ENCODE measurements around the gene ZDHHC14.

ZDHHC14 gene

DNA sequence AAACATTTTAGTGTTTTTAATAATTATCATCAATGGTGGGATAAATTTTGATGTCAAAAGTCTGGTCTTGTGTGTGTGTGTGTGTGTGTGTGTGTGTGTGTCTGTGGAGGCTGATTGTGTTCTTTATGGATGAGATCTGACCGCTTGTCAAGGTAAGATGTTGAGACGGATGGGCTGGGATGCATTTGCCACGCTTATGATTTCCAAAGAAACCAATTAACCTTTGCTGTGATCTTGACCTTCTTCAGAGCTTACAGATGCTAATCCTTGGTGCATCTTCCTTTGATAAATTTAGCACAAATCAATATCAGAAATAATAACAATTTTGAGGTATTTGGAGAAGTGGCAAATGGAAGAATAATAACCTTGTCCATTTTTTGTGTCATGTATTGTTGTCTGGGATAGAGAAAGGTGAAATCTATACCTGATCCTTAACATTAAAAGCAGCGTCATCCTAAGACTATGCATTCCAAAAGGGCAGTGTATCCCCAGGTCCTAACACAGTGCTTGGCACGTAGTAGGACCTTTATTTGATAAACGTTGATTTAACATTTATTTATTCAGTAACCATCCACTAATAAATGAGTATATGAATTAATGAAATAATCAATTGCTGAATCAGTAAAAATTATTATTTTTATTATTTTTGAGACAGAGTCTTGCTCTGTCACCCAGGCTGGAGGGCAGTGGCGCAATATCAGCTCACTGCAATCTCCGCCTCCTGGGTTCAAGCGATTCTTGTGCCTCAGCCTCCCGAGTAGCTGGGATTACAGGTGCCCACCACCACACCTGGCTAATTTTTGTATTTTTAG is 70.1 kb downstream of the ZDHHC14 start:
- no peak for ATAC-seq
- TF ChIP-seq TCF4 (CRISPR knock-in tag; IDR thresholded peaks at IDR 0.05; ENCODE audit: borderline replicate concordance) (no peak), BACH2 (CRISPR knock-in tag; IDR thresholded peaks at IDR 0.05; ENCODE audit: borderline replicate concordance) (no peak), PPARA (CRISPR knock-in tag; IDR thresholded peaks at IDR 0.05; ENCODE audit: borderline replicate concordance) (no peak), ESRRG (CRISPR knock-in tag; IDR thresholded peaks at IDR 0.05) (no peak), RARB (CRISPR knock-in tag; IDR thresholded peaks at IDR 0.05) (no peak), ZC3H10 (CRISPR knock-in tag; IDR thresholded peaks at IDR 0.05) (no peak), GLIS3 (CRISPR knock-in tag; IDR thresholded peaks at IDR 0.05) (no peak), OSR1 (CRISPR knock-in tag; IDR thresholded peaks at IDR 0.05) (no peak), ZNF70 (CRISPR knock-in tag; IDR thresholded peaks at IDR 0.05) (no peak), ARNTL (CRISPR knock-in tag; IDR thresholded peaks at IDR 0.05; ENCODE audit: borderline replicate concordance, low read depth) (no peak), SNAI2 (CRISPR knock-in tag; IDR thresholded peaks at IDR 0.05) (no peak), ZNF565 (CRISPR knock-in tag; conservative IDR thresholded peaks at IDR 0.05; ENCODE audit: low read depth) (no peak), ZFP30 (CRISPR knock-in tag; IDR thresholded peaks at IDR 0.05) (no peak)
- TF ChIP-seq, protein P1, sequence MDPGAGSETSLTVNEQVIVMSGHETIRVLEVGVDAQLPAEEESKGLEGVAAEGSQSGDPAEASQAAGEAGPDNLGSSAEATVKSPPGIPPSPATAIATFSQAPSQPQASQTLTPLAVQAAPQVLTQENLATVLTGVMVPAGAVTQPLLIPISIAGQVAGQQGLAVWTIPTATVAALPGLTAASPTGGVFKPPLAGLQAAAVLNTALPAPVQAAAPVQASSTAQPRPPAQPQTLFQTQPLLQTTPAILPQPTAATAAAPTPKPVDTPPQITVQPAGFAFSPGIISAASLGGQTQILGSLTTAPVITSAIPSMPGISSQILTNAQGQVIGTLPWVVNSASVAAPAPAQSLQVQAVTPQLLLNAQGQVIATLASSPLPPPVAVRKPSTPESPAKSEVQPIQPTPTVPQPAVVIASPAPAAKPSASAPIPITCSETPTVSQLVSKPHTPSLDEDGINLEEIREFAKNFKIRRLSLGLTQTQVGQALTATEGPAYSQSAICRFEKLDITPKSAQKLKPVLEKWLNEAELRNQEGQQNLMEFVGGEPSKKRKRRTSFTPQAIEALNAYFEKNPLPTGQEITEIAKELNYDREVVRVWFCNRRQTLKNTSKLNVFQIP (CRISPR knock-in tag; IDR thresholded peaks at IDR 0.05; ENCODE audit: borderline replicate concordance, low read depth): no peak
- TF ChIP-seq, protein P2, sequence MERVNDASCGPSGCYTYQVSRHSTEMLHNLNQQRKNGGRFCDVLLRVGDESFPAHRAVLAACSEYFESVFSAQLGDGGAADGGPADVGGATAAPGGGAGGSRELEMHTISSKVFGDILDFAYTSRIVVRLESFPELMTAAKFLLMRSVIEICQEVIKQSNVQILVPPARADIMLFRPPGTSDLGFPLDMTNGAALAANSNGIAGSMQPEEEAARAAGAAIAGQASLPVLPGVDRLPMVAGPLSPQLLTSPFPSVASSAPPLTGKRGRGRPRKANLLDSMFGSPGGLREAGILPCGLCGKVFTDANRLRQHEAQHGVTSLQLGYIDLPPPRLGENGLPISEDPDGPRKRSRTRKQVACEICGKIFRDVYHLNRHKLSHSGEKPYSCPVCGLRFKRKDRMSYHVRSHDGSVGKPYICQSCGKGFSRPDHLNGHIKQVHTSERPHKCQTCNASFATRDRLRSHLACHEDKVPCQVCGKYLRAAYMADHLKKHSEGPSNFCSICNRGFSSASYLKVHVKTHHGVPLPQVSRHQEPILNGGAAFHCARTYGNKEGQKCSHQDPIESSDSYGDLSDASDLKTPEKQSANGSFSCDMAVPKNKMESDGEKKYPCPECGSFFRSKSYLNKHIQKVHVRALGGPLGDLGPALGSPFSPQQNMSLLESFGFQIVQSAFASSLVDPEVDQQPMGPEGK (CRISPR knock-in tag; IDR thresholded peaks at IDR 0.05; ENCODE audit: borderline replicate concordance): no peak
- TF ChIP-seq, protein P3, sequence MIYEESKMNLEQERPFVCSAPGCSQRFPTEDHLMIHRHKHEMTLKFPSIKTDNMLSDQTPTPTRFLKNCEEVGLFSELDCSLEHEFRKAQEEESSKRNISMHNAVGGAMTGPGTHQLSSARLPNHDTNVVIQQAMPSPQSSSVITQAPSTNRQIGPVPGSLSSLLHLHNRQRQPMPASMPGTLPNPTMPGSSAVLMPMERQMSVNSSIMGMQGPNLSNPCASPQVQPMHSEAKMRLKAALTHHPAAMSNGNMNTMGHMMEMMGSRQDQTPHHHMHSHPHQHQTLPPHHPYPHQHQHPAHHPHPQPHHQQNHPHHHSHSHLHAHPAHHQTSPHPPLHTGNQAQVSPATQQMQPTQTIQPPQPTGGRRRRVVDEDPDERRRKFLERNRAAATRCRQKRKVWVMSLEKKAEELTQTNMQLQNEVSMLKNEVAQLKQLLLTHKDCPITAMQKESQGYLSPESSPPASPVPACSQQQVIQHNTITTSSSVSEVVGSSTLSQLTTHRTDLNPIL (CRISPR knock-in tag; IDR thresholded peaks at IDR 0.05; ENCODE audit: low read depth): no peak
- TF ChIP-seq, protein P4, sequence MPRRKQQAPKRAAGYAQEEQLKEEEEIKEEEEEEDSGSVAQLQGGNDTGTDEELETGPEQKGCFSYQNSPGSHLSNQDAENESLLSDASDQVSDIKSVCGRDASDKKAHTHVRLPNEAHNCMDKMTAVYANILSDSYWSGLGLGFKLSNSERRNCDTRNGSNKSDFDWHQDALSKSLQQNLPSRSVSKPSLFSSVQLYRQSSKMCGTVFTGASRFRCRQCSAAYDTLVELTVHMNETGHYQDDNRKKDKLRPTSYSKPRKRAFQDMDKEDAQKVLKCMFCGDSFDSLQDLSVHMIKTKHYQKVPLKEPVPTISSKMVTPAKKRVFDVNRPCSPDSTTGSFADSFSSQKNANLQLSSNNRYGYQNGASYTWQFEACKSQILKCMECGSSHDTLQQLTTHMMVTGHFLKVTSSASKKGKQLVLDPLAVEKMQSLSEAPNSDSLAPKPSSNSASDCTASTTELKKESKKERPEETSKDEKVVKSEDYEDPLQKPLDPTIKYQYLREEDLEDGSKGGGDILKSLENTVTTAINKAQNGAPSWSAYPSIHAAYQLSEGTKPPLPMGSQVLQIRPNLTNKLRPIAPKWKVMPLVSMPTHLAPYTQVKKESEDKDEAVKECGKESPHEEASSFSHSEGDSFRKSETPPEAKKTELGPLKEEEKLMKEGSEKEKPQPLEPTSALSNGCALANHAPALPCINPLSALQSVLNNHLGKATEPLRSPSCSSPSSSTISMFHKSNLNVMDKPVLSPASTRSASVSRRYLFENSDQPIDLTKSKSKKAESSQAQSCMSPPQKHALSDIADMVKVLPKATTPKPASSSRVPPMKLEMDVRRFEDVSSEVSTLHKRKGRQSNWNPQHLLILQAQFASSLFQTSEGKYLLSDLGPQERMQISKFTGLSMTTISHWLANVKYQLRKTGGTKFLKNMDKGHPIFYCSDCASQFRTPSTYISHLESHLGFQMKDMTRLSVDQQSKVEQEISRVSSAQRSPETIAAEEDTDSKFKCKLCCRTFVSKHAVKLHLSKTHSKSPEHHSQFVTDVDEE (CRISPR knock-in tag; IDR thresholded peaks at IDR 0.05): no peak
- TF ChIP-seq, protein P5, sequence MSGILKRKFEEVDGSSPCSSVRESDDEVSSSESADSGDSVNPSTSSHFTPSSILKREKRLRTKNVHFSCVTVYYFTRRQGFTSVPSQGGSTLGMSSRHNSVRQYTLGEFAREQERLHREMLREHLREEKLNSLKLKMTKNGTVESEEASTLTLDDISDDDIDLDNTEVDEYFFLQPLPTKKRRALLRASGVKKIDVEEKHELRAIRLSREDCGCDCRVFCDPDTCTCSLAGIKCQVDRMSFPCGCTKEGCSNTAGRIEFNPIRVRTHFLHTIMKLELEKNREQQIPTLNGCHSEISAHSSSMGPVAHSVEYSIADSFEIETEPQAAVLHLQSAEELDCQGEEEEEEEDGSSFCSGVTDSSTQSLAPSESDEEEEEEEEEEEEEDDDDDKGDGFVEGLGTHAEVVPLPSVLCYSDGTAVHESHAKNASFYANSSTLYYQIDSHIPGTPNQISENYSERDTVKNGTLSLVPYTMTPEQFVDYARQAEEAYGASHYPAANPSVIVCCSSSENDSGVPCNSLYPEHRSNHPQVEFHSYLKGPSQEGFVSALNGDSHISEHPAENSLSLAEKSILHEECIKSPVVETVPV (CRISPR knock-in tag; IDR thresholded peaks at IDR 0.05): no peak

DNA sequence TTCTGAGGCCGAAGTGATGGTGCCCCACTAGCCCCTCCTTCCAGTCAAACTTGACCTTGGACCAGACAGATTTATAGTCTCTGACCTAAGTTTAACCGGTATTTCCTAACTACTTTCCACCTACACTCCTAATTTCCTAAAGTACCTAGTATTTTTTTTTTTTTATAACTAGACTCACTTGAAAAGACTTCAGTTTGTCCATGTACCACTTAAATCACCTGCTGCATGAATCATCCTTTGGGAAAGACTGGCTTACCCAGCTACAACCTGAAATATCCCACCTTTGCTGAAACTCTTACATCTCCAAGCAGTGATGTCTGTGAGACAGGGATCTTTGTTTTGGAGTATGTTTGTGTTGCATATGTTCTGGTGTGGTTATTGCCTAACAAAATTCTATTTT is 71.1 kb downstream of the ZDHHC14 start:
- ATAC-seq: no peak
- TF ChIP-seq, protein P4 (CRISPR knock-in tag; IDR thresholded peaks at IDR 0.05): no peak
- no peak for TF ChIP-seq ZC3H10 (CRISPR knock-in tag; IDR thresholded peaks at IDR 0.05)
- no peak for TF ChIP-seq TOX (CRISPR knock-in tag; IDR thresholded peaks at IDR 0.05; ENCODE audit: borderline replicate concordance)
- TF ChIP-seq ZNF70 (CRISPR knock-in tag; IDR thresholded peaks at IDR 0.05): no peak
- TF ChIP-seq ZNF8 (CRISPR knock-in tag; IDR thresholded peaks at IDR 0.05): no peak
- TF ChIP-seq BACH2 (CRISPR knock-in tag; IDR thresholded peaks at IDR 0.05; ENCODE audit: borderline replicate concordance): no peak
- TF ChIP-seq, protein P2 (CRISPR knock-in tag; IDR thresholded peaks at IDR 0.05; ENCODE audit: borderline replicate concordance): no peak
- TF ChIP-seq ZNF565 (CRISPR knock-in tag; conservative IDR thresholded peaks at IDR 0.05; ENCODE audit: low read depth): no peak
- no peak for TF ChIP-seq ZFP30 (CRISPR knock-in tag; IDR thresholded peaks at IDR 0.05)
- TF ChIP-seq PPARA (CRISPR knock-in tag; IDR thresholded peaks at IDR 0.05; ENCODE audit: borderline replicate concordance): no peak
- TF ChIP-seq SNAI2 (CRISPR knock-in tag; IDR thresholded peaks at IDR 0.05): no peak
- no peak for TF ChIP-seq ESRRG (CRISPR knock-in tag; IDR thresholded peaks at IDR 0.05)
- no peak for TF ChIP-seq RARB (CRISPR knock-in tag; IDR thresholded peaks at IDR 0.05)
- no peak for TF ChIP-seq GLIS3 (CRISPR knock-in tag; IDR thresholded peaks at IDR 0.05)
- no peak for TF ChIP-seq ISL1 (CRISPR knock-in tag; IDR thresholded peaks at IDR 0.05)
- TF ChIP-seq ZFP3 (CRISPR knock-in tag; IDR thresholded peaks at IDR 0.05): no peak
- TF ChIP-seq CSDC2 (CRISPR knock-in tag; IDR thresholded peaks at IDR 0.05): no peak

All from SK-N-SH treated with all-trans-retinoic acid at 6 μM for 48 hours (cell line).